Measurements from ENCODE around the gene VPREB1.
A peak's percentile ranks its signal among the peaks of the same experiment; 100 is the strongest.
"Not testable (repeated sequence)": the region's sequence is repeated elsewhere in the genome, so short reads cannot be mapped to it uniquely, and the experiment has no call there.

VPREB1 gene

GRCh38 chr22:22214819-22215329, 29.7 kb upstream of the VPREB1 start:
- no peak for DNase-seq (ENCODE audit: low read depth)

- DNase-seq (ENCODE audit: low read depth), result no peak
Observed at GRCh38 chr22:22215659-22216449, 28.7 kb upstream of the VPREB1 start.

- DNase-seq (ENCODE audit: low read depth), result no peak
Observed at GRCh38 chr22:22216450-22216959, 28.1 kb upstream of the VPREB1 start.

GRCh38 chr22:22218302-22218701, 26.3 kb upstream of the VPREB1 start:
- DNase-seq (ENCODE audit: low read depth), result no peak

GRCh38 chr22:22219140-22219996, 25.2 kb upstream of the VPREB1 start:
- no peak for DNase-seq (ENCODE audit: low read depth)

- DNase-seq (ENCODE audit: low read depth), result not testable (repeated sequence)
Observed at GRCh38 chr22:22221043-22221442, 23.5 kb upstream of the VPREB1 start.

- no peak for DNase-seq (ENCODE audit: low read depth)
Observed at GRCh38 chr22:22226448-22227187, 18.0 kb upstream of the VPREB1 start.

GRCh38 chr22:22228421-22228820, 16.2 kb upstream of the VPREB1 start:
- no peak for DNase-seq (ENCODE audit: low read depth)

- DNase-seq (ENCODE audit: low read depth), result no peak
Observed at GRCh38 chr22:22228921-22229320, 15.7 kb upstream of the VPREB1 start.

- no peak for DNase-seq (ENCODE audit: low read depth)
Observed at GRCh38 chr22:22229683-22230420, 14.7 kb upstream of the VPREB1 start.

GRCh38 chr22:22230438-22230837, 14.1 kb upstream of the VPREB1 start:
- DNase-seq (ENCODE audit: low read depth), result no peak

GRCh38 chr22:22233081-22233480, 11.5 kb upstream of the VPREB1 start:
- DNase-seq (ENCODE audit: low read depth), result no peak

GRCh38 chr22:22235558-22235957, 9.0 kb upstream of the VPREB1 start:
- DNase-seq (ENCODE audit: low read depth), result peak; percentile 45

GRCh38 chr22:22237521-22237920, 7.1 kb upstream of the VPREB1 start:
- DNase-seq (ENCODE audit: low read depth), result no peak

GRCh38 chr22:22239311-22239939, 5.2 kb upstream of the VPREB1 start:
- no peak for DNase-seq (ENCODE audit: low read depth)

GRCh38 chr22:22241554-22241898, 3.1 kb upstream of the VPREB1 start:
- DNase-seq (ENCODE audit: low read depth), result no peak

GRCh38 chr22:22242488-22242887, 2.1 kb upstream of the VPREB1 start:
- no peak for DNase-seq (ENCODE audit: low read depth)

- DNase-seq (ENCODE audit: low read depth), result no peak
Observed at GRCh38 chr22:22243033-22243680, 1.4 kb upstream of the VPREB1 start.

GRCh38 chr22:22245256-22245909, 797 bp downstream of the VPREB1 start:
- DNase-seq (ENCODE audit: low read depth), result no peak

Measured in stimulated activated CD8-positive, alpha-beta memory T cell treated with anti-CD3 and anti-CD28 coated beads, Interleukin-7, amount 100 ng/mL, for 24 hours (primary cell).